HCT116 (cell line): ENCODE data around the gene FAM171A1. TPM values are rescaled to one million over a fixed set of nuclear protein-coding genes. Genes with fewer than 3 reads are reported as not detected.

Experiments
- ATAC-seq: fragments of 200-7000 bp; cut with Tn5 transposase; 2 replicates; pipeline ENCODE4 v1.9.1; 2020; ENCODE audit warnings: mild to moderate bottlenecking, moderate library complexity
- BruUV-seq: library from RNA; stranded (reverse); fragments of 400-500 nt; replicated peaks from 2 replicates; lab custom pipeline; 2021; lab: Mats Ljungman, UMichigan
- CTCF ChIA-PET: fragments of 300-600 bp; sonication (Branson Sonifier 250); formaldehyde crosslinking; loops from one replicate; lab custom pipeline; 2021; ENCODE audit warnings: antibody characterized with exemption; lab: Charles Lee
- POLR2A ChIA-PET: fragments of 300-600, 350-600 bp; sonication (Branson Sonifier 250); formaldehyde crosslinking; loops from one replicate; lab custom pipeline; 2021; ENCODE audit warnings: antibody characterized with exemption; lab: Charles Lee
- RAD21 ChIA-PET, 2 experiments: fragments of 300-600 bp; sonication (Branson Sonifier 250); formaldehyde crosslinking; loops; one replicate each; lab custom pipeline; 2023; ENCODE audit warnings: low total read pairs in 2 of 2; ENCODE audit not compliant: uncharacterized antibody in 2 of 2, unreplicated experiment in 2 of 2, low non-redundant PET in 1 of 2; lab: Charles Lee
- DNase-seq: peaks from one replicate; pipeline ENCODE4 v3.0.0-alpha.2; 2010; ENCODE audit warnings: low read depth, low spot score
- H2AFZ ChIP-seq: fragments of 200-600 bp; shearing (Covaris generic), sonication (generic); 2 replicates; pipeline ENCODE4 v1.6.1; 2017; ENCODE audit warnings: low read depth, mixed run types, mixed read lengths, antibody characterized with exemption, low read length; ENCODE audit not compliant: poor library complexity, severe bottlenecking
- H3K27ac ChIP-seq: 2 replicates; pipeline ENCODE4 v1.5.1; 2012; ENCODE audit warnings: low read depth, low read length
- H3K27me3 ChIP-seq: fragments of 200-600 bp; sonication (generic); 2 replicates; pipeline ENCODE4 v1.6.1; 2016; ENCODE audit warnings: mixed run types, low read length, mixed read lengths; ENCODE audit not compliant: insufficient read depth
- H3K36me3 ChIP-seq, 2 experiments: fragments of 200-500 bp in 1 of 2; fragments of 200-600 bp in 1 of 2; sonication (Bioruptor generic) in 1 of 2; sonication (generic) in 1 of 2; 2 replicates each; pipeline versions ENCODE4 v1.5.1 to v1.6.1; 2014 to 2016; ENCODE audit warnings: low read length in 2 of 2, inconsistent platforms in 1 of 2, mixed read lengths in 1 of 2, mixed run types in 1 of 2; ENCODE audit not compliant: insufficient read depth in 2 of 2, control insufficient read depth in 1 of 2
- H3K4me1 ChIP-seq, 2 experiments: fragments of 200-600 bp in 1 of 2; sonication (generic) in 1 of 2; 2 replicates each; pipeline versions ENCODE4 v1.5.1 to v1.6.1; 2012 to 2017; ENCODE audit warnings: low read length in 2 of 2, inconsistent platforms in 1 of 2, mild to moderate bottlenecking in 1 of 2, mixed read lengths in 1 of 2, mixed run types in 1 of 2, moderate library complexity in 1 of 2; ENCODE audit not compliant: insufficient read depth in 2 of 2, control insufficient read depth in 1 of 2
- H3K4me2 ChIP-seq: fragments of 200-600 bp; sonication (generic); 2 replicates; pipeline ENCODE4 v1.6.1; 2017; ENCODE audit warnings: mixed run types, low read length, mixed read lengths
- H3K4me3 ChIP-seq, 2 experiments: fragments of 200-600 bp in 1 of 2; sonication (generic) in 1 of 2; replicated peaks in 1 of 2; 2 replicates each; pipeline ENCODE4 v1.5.1; 2011 to 2016; ENCODE audit warnings: low read length in 2 of 2, control low read depth in 1 of 2, low read depth in 1 of 2, mild to moderate bottlenecking in 1 of 2, mixed read lengths in 1 of 2, mixed run types in 1 of 2
- H3K79me2 ChIP-seq: fragments of 200-600 bp; sonication (generic); 2 replicates; pipeline ENCODE4 v1.6.1; 2017; ENCODE audit warnings: mild to moderate bottlenecking, mixed run types, low read length, moderate library complexity, mixed read lengths; ENCODE audit not compliant: insufficient read depth
- H3K9ac ChIP-seq: fragments of 200-600 bp; sonication (generic); 2 replicates; pipeline ENCODE4 v1.6.1; 2016; ENCODE audit warnings: low read length, mixed read lengths
- H3K9me2 ChIP-seq: fragments of 200-600 bp; sonication (generic), shearing (Covaris generic); 2 replicates; pipeline ENCODE4 v1.6.1; 2017; ENCODE audit warnings: mixed run types, mild to moderate bottlenecking, moderate library complexity; ENCODE audit not compliant: insufficient read depth
- H3K9me3 ChIP-seq, 2 experiments: fragments of 200-500 bp in 1 of 2; fragments of 200-600 bp in 1 of 2; sonication (Bioruptor generic) in 1 of 2; sonication (generic) in 1 of 2; 2 replicates each; pipeline ENCODE4 v1.6.1; 2014 to 2017; ENCODE audit warnings: low read length in 2 of 2, mixed read lengths in 2 of 2, inconsistent platforms in 1 of 2, low read depth in 1 of 2, mild to moderate bottlenecking in 1 of 2, mixed run types in 1 of 2, moderate library complexity in 1 of 2; ENCODE audit not compliant: control insufficient read depth in 1 of 2, insufficient read depth in 1 of 2
- H4K20me1 ChIP-seq: fragments of 200-600 bp; sonication (generic), shearing (Covaris generic); 2 replicates; pipeline ENCODE4 v1.6.1; 2017; ENCODE audit warnings: mixed run types, mild to moderate bottlenecking, moderate library complexity; ENCODE audit not compliant: insufficient read depth
- ATF3 ChIP-seq: IDR thresholded peaks from 2 replicates; pipeline ENCODE4 v1.6.1; 2012
- CBX3 ChIP-seq: IDR thresholded peaks from 2 replicates; pipeline ENCODE4 v1.6.1; 2012; ENCODE audit warnings: low read depth
- CTCF ChIP-seq, 3 experiments: fragments of 200-600 bp in 1 of 3; sonication (generic) in 1 of 3; IDR thresholded peaks in 2 of 3; conservative IDR thresholded peaks in 1 of 3; 2 replicates each; pipeline ENCODE4 v1.5.1; 2012 to 2017; ENCODE audit warnings: low read depth in 2 of 3, low read length in 2 of 3, antibody characterized with exemption in 1 of 3, borderline replicate concordance in 1 of 3, control low read depth in 1 of 3, mild to moderate bottlenecking in 1 of 3, mixed read lengths in 1 of 3, mixed run types in 1 of 3, moderate library complexity in 1 of 3; ENCODE audit not compliant: insufficient read depth in 1 of 3
- ELF1 ChIP-seq: IDR thresholded peaks from 2 replicates; pipeline ENCODE4 v1.6.1; 2012; ENCODE audit warnings: low read depth, borderline replicate concordance
- EZH2 ChIP-seq: fragments of 200-600 bp; sonication (generic); IDR thresholded peaks from 2 replicates; pipeline ENCODE4 v1.6.1; 2017; ENCODE audit warnings: antibody characterized with exemption, mixed run types
- FOSL1 ChIP-seq: IDR thresholded peaks from 2 replicates; pipeline ENCODE4 v1.6.1; 2012; ENCODE audit warnings: low read depth
- MAX ChIP-seq: IDR thresholded peaks from 2 replicates; pipeline ENCODE4 v1.6.1; 2012
- POLR2A ChIP-seq: IDR thresholded peaks from 2 replicates; pipeline ENCODE4 v1.7.0; 2011; ENCODE audit warnings: borderline replicate concordance; ENCODE audit not compliant: insufficient read depth, insufficient read length; ENCODE audit errors: extremely low read depth
- POLR2AphosphoS5 ChIP-seq: IDR thresholded peaks from 2 replicates; pipeline ENCODE4 v1.6.1; 2011; ENCODE audit warnings: mild to moderate bottlenecking, low read depth, low read length, moderate library complexity
- ZNF274 ChIP-seq: fragments of 200-500 bp; sonication (Bioruptor generic); IDR thresholded peaks from 2 replicates; pipeline ENCODE4 v1.6.1; 2014; ENCODE audit warnings: mild to moderate bottlenecking, low read depth, low read length, inconsistent platforms
- intact Hi-C: fragments of 100-400 bp; cut with micrococcal nuclease; formaldehyde crosslinking; loops from 2 replicates; pipeline ENCODE4 v1.10.0; 2022
- total RNA-seq: library from RNA; stranded (reverse); gene quantifications from one replicate; pipeline ENCODE4 v1.2.1, GENCODE V29; 2021; ENCODE audit not compliant: unreplicated experiment

FAM171A1 gene
- total RNA-seq, 1 experiment from 2014 or later = 32.5 TPM

- ChIA-PET RAD21 (no interaction called here), CTCF (no interaction called here), POLR2A (no interaction called here)
- DNase-seq (no peak), ATAC-seq (no peak)
- intact Hi-C loops = no loop called here
- no peaks in the 10 kb centered on the region for H3K79me2 ChIP-seq
- H3K4me1 ChIP-seq = peaks cover 0 to 7% of the 10 kb centered on the region in 2 experiments; a peak in 2 of 4 replicates
- no peaks in the 10 kb centered on the region for H4K20me1 ChIP-seq
- H3K27me3 ChIP-seq = no peaks in the 10 kb centered on the region
- no peaks in the 10 kb centered on the region for H3K9me2 ChIP-seq
- H3K27ac ChIP-seq = no peak overlapping the region
- TF ChIP-seq ZNF274 (no peak), FOSL1 (no peak), POLR2A (no peak), CBX3 (no peak), MAX (no peak), POLR2AphosphoS5 (no peak), ATF3 (no peak), EZH2 (no peak), CTCF (IDR thresholded peaks at IDR 0.05 in 2 of 3, conservative IDR thresholded peaks at IDR 0.05 in 1 of 3; ENCODE audit: borderline replicate concordance in 1 of 3, insufficient read depth in 1 of 3, low read depth in 2 of 3, low read length in 2 of 3) (no peak), ELF1 (no peak)
- H2AFZ ChIP-seq = no peak overlapping the region
- no peak overlapping the region for H3K4me3 ChIP-seq
- no peaks in the 10 kb centered on the region for H3K36me3 ChIP-seq
- no TSS peak for BruUV-seq
- H3K9me3 ChIP-seq = no peaks in the 10 kb centered on the region
- H3K4me2 ChIP-seq = no peak overlapping the region
- H3K9ac ChIP-seq = no peak overlapping the region
Observed at GRCh38 chr10:15387021-15387420, 15.9 kb upstream of the FAM171A1 start.
